K562 (cell line): ENCODE data around the gene TCEANC.

Source experiments
- ZNF274 ChIP-seq: IDR thresholded peaks from 2 replicates; pipeline ENCODE4 v1.6.1; 2011; ENCODE audit warnings: low read depth, mild to moderate bottlenecking, low read length, moderate library complexity, borderline replicate concordance
- TF ChIP-seq, protein P1 (sequence below), 3 experiments: IDR thresholded peaks in 2 of 3; conservative IDR thresholded peaks in 1 of 3; 2 replicates each; pipeline ENCODE4 v1.5.1; 2011 to 2012; ENCODE audit warnings: low read length in 3 of 3, mild to moderate bottlenecking in 3 of 3, control low read depth in 2 of 3, improper control_type of control experiment in 1 of 3, inconsistent platforms in 1 of 3, low read depth in 1 of 3, mixed read lengths in 1 of 3, moderate library complexity in 1 of 3; ENCODE audit not compliant: insufficient read depth in 2 of 3
- TF ChIP-seq, protein P2 (sequence below), 2 experiments: fragments of 450-650 bp in 1 of 2; sonication (generic) in 1 of 2; formaldehyde crosslinking in 1 of 2; IDR thresholded peaks in 1 of 2; conservative IDR thresholded peaks in 1 of 2; 2 replicates each; pipeline versions ENCODE4 v1.6.1 to v1.8.1; 2016 to 2023; ENCODE audit warnings: mild to moderate bottlenecking in 2 of 2, moderate library complexity in 2 of 2, inconsistent platforms in 1 of 2, missing genetic modification reagents in 1 of 2

- no peak for TF ChIP-seq ZNF274
- TF ChIP-seq, protein P1, sequence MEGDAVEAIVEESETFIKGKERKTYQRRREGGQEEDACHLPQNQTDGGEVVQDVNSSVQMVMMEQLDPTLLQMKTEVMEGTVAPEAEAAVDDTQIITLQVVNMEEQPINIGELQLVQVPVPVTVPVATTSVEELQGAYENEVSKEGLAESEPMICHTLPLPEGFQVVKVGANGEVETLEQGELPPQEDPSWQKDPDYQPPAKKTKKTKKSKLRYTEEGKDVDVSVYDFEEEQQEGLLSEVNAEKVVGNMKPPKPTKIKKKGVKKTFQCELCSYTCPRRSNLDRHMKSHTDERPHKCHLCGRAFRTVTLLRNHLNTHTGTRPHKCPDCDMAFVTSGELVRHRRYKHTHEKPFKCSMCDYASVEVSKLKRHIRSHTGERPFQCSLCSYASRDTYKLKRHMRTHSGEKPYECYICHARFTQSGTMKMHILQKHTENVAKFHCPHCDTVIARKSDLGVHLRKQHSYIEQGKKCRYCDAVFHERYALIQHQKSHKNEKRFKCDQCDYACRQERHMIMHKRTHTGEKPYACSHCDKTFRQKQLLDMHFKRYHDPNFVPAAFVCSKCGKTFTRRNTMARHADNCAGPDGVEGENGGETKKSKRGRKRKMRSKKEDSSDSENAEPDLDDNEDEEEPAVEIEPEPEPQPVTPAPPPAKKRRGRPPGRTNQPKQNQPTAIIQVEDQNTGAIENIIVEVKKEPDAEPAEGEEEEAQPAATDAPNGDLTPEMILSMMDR (IDR thresholded peaks at IDR 0.05 in 2 of 3, conservative IDR thresholded peaks at IDR 0.05 in 1 of 3; ENCODE audit: insufficient read depth in 2 of 3, low read depth in 1 of 3, low read length in 3 of 3): no peak
- TF ChIP-seq, protein P2, sequence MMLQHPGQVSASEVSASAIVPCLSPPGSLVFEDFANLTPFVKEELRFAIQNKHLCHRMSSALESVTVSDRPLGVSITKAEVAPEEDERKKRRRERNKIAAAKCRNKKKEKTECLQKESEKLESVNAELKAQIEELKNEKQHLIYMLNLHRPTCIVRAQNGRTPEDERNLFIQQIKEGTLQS (IDR thresholded peaks at IDR 0.05): no peak
- TF ChIP-seq, protein P2 (CRISPR knock-in tag; conservative IDR thresholded peaks at IDR 0.05): no peak
Measured at GRCh38 chrX:13698432-13698831, 45.5 kb downstream of the TCEANC start.
